ENCODE results near the gene CNPY3.

CNPY3 gene

DNA sequence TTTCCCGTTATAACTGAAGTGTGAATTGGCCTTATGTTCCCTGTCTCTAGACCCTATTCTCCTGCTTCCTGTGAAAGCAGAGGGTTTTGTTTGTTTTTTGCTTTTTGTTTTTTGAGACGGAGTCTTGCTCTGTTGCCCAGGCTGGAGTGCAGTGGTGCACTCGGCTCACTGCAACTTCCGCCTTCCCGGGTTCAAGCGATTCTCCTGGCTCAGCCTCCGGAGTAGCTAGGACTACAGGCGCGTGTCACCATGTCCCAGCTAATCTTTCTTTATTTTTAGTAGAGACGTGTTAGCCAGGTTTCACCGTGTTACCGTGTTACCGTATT is 30.6 kb downstream of the CNPY3 start:
- Histone ChIP-seq H3K9ac (ENCODE audit: low read length) (no peak overlapping the region), H3K36me3 (ENCODE audit: insufficient read depth, low read length) (peaks cover 18% of the 10 kb centered on the region; the same call in 1 of the 2 replicates), H3K27ac (ENCODE audit: low read depth, low read length, poor library complexity, severe bottlenecking) (no peak overlapping the region), H3K27me3 (ENCODE audit: insufficient read depth, low read length) (no peaks in the 10 kb centered on the region), H4K20me1 (ENCODE audit: insufficient read depth, low read length) (no peaks in the 10 kb centered on the region), H3K4me1 (ENCODE audit: insufficient read depth, low read length, severe bottlenecking) (peaks cover 9% of the 10 kb centered on the region), H2AFZ (ENCODE audit: low read length) (no peak overlapping the region), H3K79me2 (ENCODE audit: insufficient read depth, low read length) (no peaks in the 10 kb centered on the region), H3K9me3 (ENCODE audit: low read length) (no peaks in the 10 kb centered on the region), H3F3A (ENCODE audit: insufficient read depth, low read length) (no peaks in the 10 kb centered on the region), H3K9me2 (ENCODE audit: low read depth, low read length) (no peaks in the 10 kb centered on the region), H3K4me2 (ENCODE audit: low read length) (peak overlapping the region; percentile 48; the same call in 1 of the 2 replicates), H3K4me3 (ENCODE audit: low read depth, low read length, poor library complexity, severe bottlenecking) (no peak overlapping the region)
- TF ChIP-seq CTCF (IDR thresholded peaks at IDR 0.05; ENCODE audit: low read length): no peak
- TF ChIP-seq EZH2 (IDR thresholded peaks at IDR 0.05; ENCODE audit: borderline replicate concordance, low read length): no peak

DNA sequence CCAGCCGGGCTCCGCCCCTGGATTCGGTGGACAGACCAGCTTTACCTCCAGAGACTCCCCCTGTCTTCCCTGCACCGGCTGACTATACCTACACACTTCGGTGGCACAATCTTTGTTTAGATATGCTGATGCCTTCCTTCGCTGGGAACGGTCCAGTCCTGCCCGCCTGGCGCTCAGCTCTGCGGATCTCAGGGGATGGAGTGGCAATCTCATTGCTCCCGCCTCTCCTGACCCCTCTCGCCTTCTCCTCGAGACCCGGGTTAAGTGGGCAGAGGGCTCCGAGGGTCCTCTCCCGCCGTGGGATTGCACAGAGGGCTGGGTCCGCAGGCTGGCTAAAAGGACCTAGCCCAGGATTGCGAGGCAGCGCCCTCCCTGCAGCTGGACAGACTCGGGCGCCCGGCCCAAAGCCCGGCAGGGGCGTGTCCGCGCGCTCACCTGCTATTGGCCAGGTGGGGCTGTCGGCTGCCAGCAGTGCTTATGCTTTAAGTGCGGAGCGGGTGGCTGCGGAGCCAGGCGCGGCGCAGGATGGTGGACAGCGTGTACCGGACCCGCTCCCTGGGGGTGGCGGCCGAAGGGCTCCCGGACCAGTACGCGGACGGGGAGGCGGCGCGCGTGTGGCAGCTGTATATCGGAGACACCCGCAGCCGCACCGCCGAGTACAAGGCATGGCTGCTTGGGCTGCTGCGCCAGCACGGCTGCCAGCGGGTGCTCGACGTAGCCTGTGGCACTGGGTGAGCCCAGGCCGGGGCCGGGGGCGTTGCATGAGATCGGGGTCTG is 31.2 kb downstream of the CNPY3 start, which contains the start of gene GNMT:
GNMT (plus strand) TSS at position 512 of the 777 bp plus-strand sequence; CDS start at position 526, 14 bp downstream.
- Histone ChIP-seq H3K79me2 (ENCODE audit: insufficient read depth, low read length) (no peaks in the 10 kb centered on the region), H3K4me2 (ENCODE audit: low read length) (peak within 1 kb of the TSS; percentile 48), H3K4me1 (ENCODE audit: insufficient read depth, low read length, severe bottlenecking) (peaks cover 9% of the 10 kb centered on the region), H3K9me2 (ENCODE audit: low read depth, low read length) (no peaks in the 10 kb centered on the region), H3K9ac (ENCODE audit: low read length) (no peak within 1 kb of the TSS), H3K27me3 (ENCODE audit: insufficient read depth, low read length) (no peaks in the 10 kb centered on the region), H2AFZ (ENCODE audit: low read length) (no peak within 1 kb of the TSS), H3K4me3 (ENCODE audit: low read depth, low read length, poor library complexity, severe bottlenecking) (no peak within 1 kb of the TSS), H3F3A (ENCODE audit: insufficient read depth, low read length) (no peaks in the 10 kb centered on the region), H3K36me3 (ENCODE audit: insufficient read depth, low read length) (peaks cover 21% of the 10 kb centered on the region; the same call in 1 of the 2 replicates), H3K27ac (ENCODE audit: low read depth, low read length, poor library complexity, severe bottlenecking) (no peak within 1 kb of the TSS), H4K20me1 (ENCODE audit: insufficient read depth, low read length) (no peaks in the 10 kb centered on the region), H3K9me3 (ENCODE audit: low read length) (no peaks in the 10 kb centered on the region)
- TF ChIP-seq CTCF (IDR thresholded peaks at IDR 0.05; ENCODE audit: low read length): no peak
- TF ChIP-seq EZH2 (IDR thresholded peaks at IDR 0.05; ENCODE audit: borderline replicate concordance, low read length): no peak

DNA sequence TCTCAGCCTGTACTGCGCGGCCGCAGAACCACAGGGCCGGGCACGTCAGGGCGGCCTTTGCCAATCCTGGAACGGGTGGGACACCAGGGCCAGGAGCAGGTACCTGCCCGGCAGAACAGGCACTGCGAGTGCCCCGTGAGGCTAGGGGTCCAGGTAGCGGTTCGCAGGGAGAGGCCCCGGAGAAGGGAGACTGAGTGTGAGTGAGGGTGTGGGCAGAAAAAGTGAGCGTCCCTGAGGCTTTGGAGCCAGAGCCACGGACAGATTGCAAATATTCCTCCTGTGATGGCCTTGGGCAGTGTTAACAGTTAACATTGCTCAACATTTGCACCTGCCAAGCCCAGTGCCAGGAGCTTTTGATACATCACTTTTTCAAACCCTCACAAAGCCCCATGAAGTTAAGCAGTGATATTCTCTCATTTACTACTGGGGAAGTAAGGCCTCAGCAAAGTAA is 31.8 kb downstream of the CNPY3 start:
- H3K79me2 ChIP-seq (ENCODE audit: insufficient read depth, low read length): no peaks in the 10 kb centered on the region
- H3K36me3 ChIP-seq (ENCODE audit: insufficient read depth, low read length): peaks cover 21% of the 10 kb centered on the region; the same call in 1 of the 2 replicates
- H3K9me2 ChIP-seq (ENCODE audit: low read depth, low read length): no peaks in the 10 kb centered on the region
- no peak overlapping the region for H3K4me2 ChIP-seq (ENCODE audit: low read length)
- no peak overlapping the region for H2AFZ ChIP-seq (ENCODE audit: low read length)
- H3K9ac ChIP-seq (ENCODE audit: low read length): no peak overlapping the region
- no peaks in the 10 kb centered on the region for H3K27me3 ChIP-seq (ENCODE audit: insufficient read depth, low read length)
- no peak for TF ChIP-seq EZH2 (IDR thresholded peaks at IDR 0.05; ENCODE audit: borderline replicate concordance, low read length)
- TF ChIP-seq CTCF (IDR thresholded peaks at IDR 0.05; ENCODE audit: low read length): no peak
- H3K4me3 ChIP-seq (ENCODE audit: low read depth, low read length, poor library complexity, severe bottlenecking): no peak overlapping the region
- peaks cover 9% of the 10 kb centered on the region for H3K4me1 ChIP-seq (ENCODE audit: insufficient read depth, low read length, severe bottlenecking)
- H3K27ac ChIP-seq (ENCODE audit: low read depth, low read length, poor library complexity, severe bottlenecking): no peak overlapping the region
- H4K20me1 ChIP-seq (ENCODE audit: insufficient read depth, low read length): no peaks in the 10 kb centered on the region
- no peaks in the 10 kb centered on the region for H3K9me3 ChIP-seq (ENCODE audit: low read length)
- no peaks in the 10 kb centered on the region for H3F3A ChIP-seq (ENCODE audit: insufficient read depth, low read length)
